ENCODE measurements around the gene IQGAP2.

IQGAP2 gene

GRCh38 chr5:76576450-76576849, 173.4 kb downstream of the IQGAP2 start:
- no peaks in the 10 kb centered on the region for H3K4me1 ChIP-seq (ENCODE audit: insufficient read depth, low read length)
- no peaks in the 10 kb centered on the region for H3K36me3 ChIP-seq (ENCODE audit: insufficient read depth, low read length)
- H3K4me3 ChIP-seq (ENCODE audit: low read depth in 1 of 2, low read length in 2 of 2): no peak overlapping the region
- H3K27ac ChIP-seq (ENCODE audit: low read depth, low read length): no peak overlapping the region
- no peak overlapping the region for H3K9ac ChIP-seq (ENCODE audit: low read length)
- no peaks in the 10 kb centered on the region for H3K9me3 ChIP-seq (ENCODE audit: low read length)
- no peaks in the 10 kb centered on the region for H3K27me3 ChIP-seq (ENCODE audit: control insufficient read depth in 1 of 2, insufficient read depth in 2 of 2, low read length in 2 of 2)

- Histone ChIP-seq H3K4me1 (ENCODE audit: insufficient read depth, low read length) (no peaks in the 10 kb centered on the region), H3K27me3 (ENCODE audit: control insufficient read depth in 1 of 2, insufficient read depth in 2 of 2, low read length in 2 of 2) (no peaks in the 10 kb centered on the region), H3K9me3 (ENCODE audit: low read length) (no peaks in the 10 kb centered on the region), H3K4me3 (ENCODE audit: low read depth in 1 of 2, low read length in 2 of 2) (no peak overlapping the region), H3K27ac (ENCODE audit: low read depth, low read length) (no peak overlapping the region), H3K9ac (ENCODE audit: low read length) (no peak overlapping the region), H3K36me3 (ENCODE audit: insufficient read depth, low read length) (no peaks in the 10 kb centered on the region)
Observed at GRCh38 chr5:76576996-76577395, 173.9 kb downstream of the IQGAP2 start.

- H3K9ac ChIP-seq (ENCODE audit: low read length): no peak overlapping the region
- no peaks in the 10 kb centered on the region for H3K27me3 ChIP-seq (ENCODE audit: control insufficient read depth in 1 of 2, insufficient read depth in 2 of 2, low read length in 2 of 2)
- no peaks in the 10 kb centered on the region for H3K36me3 ChIP-seq (ENCODE audit: insufficient read depth, low read length)
- H3K4me1 ChIP-seq (ENCODE audit: insufficient read depth, low read length): no peaks in the 10 kb centered on the region
- H3K4me3 ChIP-seq (ENCODE audit: low read depth in 1 of 2, low read length in 2 of 2): no peak overlapping the region
- no peak overlapping the region for H3K27ac ChIP-seq (ENCODE audit: low read depth, low read length)
- no peaks in the 10 kb centered on the region for H3K9me3 ChIP-seq (ENCODE audit: low read length)
Observed at GRCh38 chr5:76579166-76579937, 176.3 kb downstream of the IQGAP2 start.

- no peaks in the 10 kb centered on the region for H3K9me3 ChIP-seq (ENCODE audit: low read length)
- no peaks in the 10 kb centered on the region for H3K36me3 ChIP-seq (ENCODE audit: insufficient read depth, low read length)
- no peak overlapping the region for H3K9ac ChIP-seq (ENCODE audit: low read length)
- no peaks in the 10 kb centered on the region for H3K27me3 ChIP-seq (ENCODE audit: control insufficient read depth in 1 of 2, insufficient read depth in 2 of 2, low read length in 2 of 2)
- H3K4me3 ChIP-seq (ENCODE audit: low read depth in 1 of 2, low read length in 2 of 2): no peak overlapping the region
- H3K4me1 ChIP-seq (ENCODE audit: insufficient read depth, low read length): no peaks in the 10 kb centered on the region
- H3K27ac ChIP-seq (ENCODE audit: low read depth, low read length): no peak overlapping the region
Observed at GRCh38 chr5:76580981-76581380, 177.9 kb downstream of the IQGAP2 start.

- Histone ChIP-seq H3K4me3 (ENCODE audit: low read depth in 1 of 2, low read length in 2 of 2) (no peak overlapping the region), H3K9ac (ENCODE audit: low read length) (no peak overlapping the region), H3K27me3 (ENCODE audit: control insufficient read depth in 1 of 2, insufficient read depth in 2 of 2, low read length in 2 of 2) (no peaks in the 10 kb centered on the region), H3K9me3 (ENCODE audit: low read length) (no peaks in the 10 kb centered on the region), H3K27ac (ENCODE audit: low read depth, low read length) (no peak overlapping the region), H3K36me3 (ENCODE audit: insufficient read depth, low read length) (no peaks in the 10 kb centered on the region), H3K4me1 (ENCODE audit: insufficient read depth, low read length) (no peaks in the 10 kb centered on the region)
Observed at GRCh38 chr5:76582230-76583162, 179.4 kb downstream of the IQGAP2 start.

- Histone ChIP-seq H3K9ac (ENCODE audit: low read length) (no peak overlapping the region), H3K27ac (ENCODE audit: low read depth, low read length) (no peak overlapping the region), H3K4me1 (ENCODE audit: insufficient read depth, low read length) (no peaks in the 10 kb centered on the region), H3K9me3 (ENCODE audit: low read length) (no peaks in the 10 kb centered on the region), H3K4me3 (ENCODE audit: low read depth in 1 of 2, low read length in 2 of 2) (no peak overlapping the region), H3K27me3 (ENCODE audit: control insufficient read depth in 1 of 2, insufficient read depth in 2 of 2, low read length in 2 of 2) (no peaks in the 10 kb centered on the region), H3K36me3 (ENCODE audit: insufficient read depth, low read length) (no peaks in the 10 kb centered on the region)
Observed at GRCh38 chr5:76583163-76584047, 180.3 kb downstream of the IQGAP2 start.

GRCh38 chr5:76585783-76586217, 182.7 kb downstream of the IQGAP2 start:
- Histone ChIP-seq H3K27ac (ENCODE audit: low read depth, low read length) (no peak overlapping the region), H3K9ac (ENCODE audit: low read length) (no peak overlapping the region), H3K4me3 (ENCODE audit: low read depth in 1 of 2, low read length in 2 of 2) (no peak overlapping the region), H3K4me1 (ENCODE audit: insufficient read depth, low read length) (no peaks in the 10 kb centered on the region), H3K36me3 (ENCODE audit: insufficient read depth, low read length) (no peaks in the 10 kb centered on the region), H3K27me3 (ENCODE audit: control insufficient read depth in 1 of 2, insufficient read depth in 2 of 2, low read length in 2 of 2) (no peaks in the 10 kb centered on the region), H3K9me3 (ENCODE audit: low read length) (no peaks in the 10 kb centered on the region)

GRCh38 chr5:76586531-76586930, 183.4 kb downstream of the IQGAP2 start:
- Histone ChIP-seq H3K9ac (ENCODE audit: low read length) (no peak overlapping the region), H3K9me3 (ENCODE audit: low read length) (no peaks in the 10 kb centered on the region), H3K27me3 (ENCODE audit: control insufficient read depth in 1 of 2, insufficient read depth in 2 of 2, low read length in 2 of 2) (no peaks in the 10 kb centered on the region), H3K4me3 (ENCODE audit: low read depth in 1 of 2, low read length in 2 of 2) (no peak overlapping the region), H3K36me3 (ENCODE audit: insufficient read depth, low read length) (no peaks in the 10 kb centered on the region), H3K4me1 (ENCODE audit: insufficient read depth, low read length) (no peaks in the 10 kb centered on the region), H3K27ac (ENCODE audit: low read depth, low read length) (no peak overlapping the region)

GRCh38 chr5:76590027-76590426, 186.9 kb downstream of the IQGAP2 start:
- Histone ChIP-seq H3K27ac (ENCODE audit: low read depth, low read length) (no peak overlapping the region), H3K4me1 (ENCODE audit: insufficient read depth, low read length) (no peaks in the 10 kb centered on the region), H3K9ac (ENCODE audit: low read length) (no peak overlapping the region), H3K36me3 (ENCODE audit: insufficient read depth, low read length) (no peaks in the 10 kb centered on the region), H3K4me3 (ENCODE audit: low read depth in 1 of 2, low read length in 2 of 2) (no peak overlapping the region), H3K9me3 (ENCODE audit: low read length) (no peaks in the 10 kb centered on the region), H3K27me3 (ENCODE audit: control insufficient read depth in 1 of 2, insufficient read depth in 2 of 2, low read length in 2 of 2) (no peaks in the 10 kb centered on the region)

- Histone ChIP-seq H3K27me3 (ENCODE audit: control insufficient read depth in 1 of 2, insufficient read depth in 2 of 2, low read length in 2 of 2) (no peaks in the 10 kb centered on the region), H3K36me3 (ENCODE audit: insufficient read depth, low read length) (no peaks in the 10 kb centered on the region), H3K9me3 (ENCODE audit: low read length) (no peaks in the 10 kb centered on the region), H3K27ac (ENCODE audit: low read depth, low read length) (no peak overlapping the region), H3K4me1 (ENCODE audit: insufficient read depth, low read length) (no peaks in the 10 kb centered on the region), H3K4me3 (ENCODE audit: low read depth in 1 of 2, low read length in 2 of 2) (no peak overlapping the region), H3K9ac (ENCODE audit: low read length) (no peak overlapping the region)
Observed at GRCh38 chr5:76591366-76591765, 188.3 kb downstream of the IQGAP2 start.

- no peak overlapping the region for H3K9ac ChIP-seq (ENCODE audit: low read length)
- no peaks in the 10 kb centered on the region for H3K9me3 ChIP-seq (ENCODE audit: low read length)
- no peak overlapping the region for H3K27ac ChIP-seq (ENCODE audit: low read depth, low read length)
- H3K4me1 ChIP-seq (ENCODE audit: insufficient read depth, low read length): no peaks in the 10 kb centered on the region
- no peak overlapping the region for H3K4me3 ChIP-seq (ENCODE audit: low read depth in 1 of 2, low read length in 2 of 2)
- H3K36me3 ChIP-seq (ENCODE audit: insufficient read depth, low read length): no peaks in the 10 kb centered on the region
- no peaks in the 10 kb centered on the region for H3K27me3 ChIP-seq (ENCODE audit: control insufficient read depth in 1 of 2, insufficient read depth in 2 of 2, low read length in 2 of 2)
Observed at GRCh38 chr5:76592692-76593091, 189.6 kb downstream of the IQGAP2 start.
